Measurements from ENCODE around the gene PIN4. TPM values are rescaled to one million over a fixed set of nuclear protein-coding genes. Genes with fewer than 3 reads are reported as not detected.
A peak's percentile ranks its signal among the peaks of the same experiment; 100 is the strongest.
"Not testable (repeated sequence)": the region's sequence is repeated elsewhere in the genome, so short reads cannot be mapped to it uniquely, and the experiment has no call there.

Gene PIN4
- 12.0 TPM for total RNA-seq
- long read RNA-seq, transcript PIN4-203 (4 exons, 1,321 nt), result major isoform, 8 of 8 reads
- long read RNA-seq, partial matches to known transcripts, result 0 of 8 reads
- long read RNA-seq, other reads (novel, unspliced or antisense), result 0 of 8 reads

DNA sequence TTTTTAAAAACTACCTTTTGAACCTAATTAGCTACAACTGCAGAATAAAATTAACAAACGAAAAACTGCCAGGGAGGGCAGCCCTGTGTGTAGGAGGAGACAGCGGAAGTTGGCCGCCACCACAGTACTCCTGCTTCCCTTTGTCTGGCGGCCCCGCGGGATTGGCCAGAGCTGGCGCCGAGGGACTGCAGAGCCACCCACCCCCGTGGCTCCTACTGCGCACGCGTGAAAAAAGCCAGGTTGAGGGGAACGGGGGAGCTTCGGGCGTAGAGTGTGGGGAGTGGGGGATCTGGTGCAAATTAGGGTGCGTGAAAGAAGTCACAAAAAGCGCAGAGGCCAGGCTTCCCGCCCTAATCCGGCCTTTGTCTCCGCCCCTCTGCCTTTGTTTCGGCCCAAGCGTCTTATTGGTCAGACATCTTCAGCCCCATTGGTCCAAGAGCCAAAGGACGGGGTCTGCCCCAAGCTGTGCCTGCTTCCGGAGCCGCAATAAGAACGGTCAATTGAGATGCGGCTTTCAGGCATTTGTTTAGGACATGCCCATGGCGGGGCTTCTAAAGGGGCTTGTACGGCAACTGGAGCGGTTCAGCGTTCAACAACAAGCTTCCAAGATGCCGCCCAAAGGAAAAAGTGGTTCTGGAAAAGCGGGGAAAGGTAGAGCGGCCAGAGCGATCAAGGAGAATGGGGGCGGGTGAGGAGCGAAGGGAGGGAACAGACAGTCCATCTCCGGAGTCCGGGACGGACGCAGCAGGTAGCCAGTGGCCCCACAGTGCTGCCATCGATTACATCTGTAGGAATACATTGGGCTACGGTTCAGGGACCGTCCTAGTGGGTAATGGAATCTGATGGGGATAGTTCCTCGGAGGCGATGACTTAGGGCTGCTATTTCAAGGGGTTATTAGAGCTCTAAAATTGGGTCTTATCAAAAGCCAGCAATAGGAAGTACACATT lies at the start of gene PIN4:
Gene PIN4, plus strand, starts transcription at position 580 of the 948 bp plus-strand sequence. Its CDS starts 29 bp downstream, at position 609.
- ATAC-seq (peak; percentile 99), DNase-seq (ENCODE audit: missing footprints) (peak; percentile 92)
- intact Hi-C loops (cut with DNase I), result loop anchor here (5.0 kb wide), 1 partner anchor 164 kb away; no protein-coding TSS in a partner anchor

DNA sequence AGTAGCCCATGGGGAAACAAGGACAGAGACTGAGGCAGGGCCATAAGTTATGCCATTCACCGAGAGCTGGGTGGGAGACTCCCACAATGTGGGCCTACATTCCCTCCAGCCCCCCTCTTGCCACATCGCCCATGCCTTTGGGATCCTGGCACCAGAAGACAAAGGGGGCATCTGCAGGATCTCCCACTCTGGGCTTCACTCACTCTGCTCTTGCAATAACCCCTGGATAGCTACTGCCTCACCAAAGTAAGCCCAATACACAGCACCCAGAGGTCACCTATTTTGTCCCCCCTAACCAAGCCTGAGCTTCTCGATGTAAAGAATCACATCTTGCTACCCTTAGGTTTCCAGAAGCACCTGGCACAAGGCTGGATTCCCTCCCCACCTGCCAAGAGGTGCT lies 49.1 kb upstream of the PIN4 start:
- DNase-seq (ENCODE audit: missing footprints) (no peak), ATAC-seq (no peak)
- intact Hi-C loops (cut with DNase I), result no loop called here

DNA sequence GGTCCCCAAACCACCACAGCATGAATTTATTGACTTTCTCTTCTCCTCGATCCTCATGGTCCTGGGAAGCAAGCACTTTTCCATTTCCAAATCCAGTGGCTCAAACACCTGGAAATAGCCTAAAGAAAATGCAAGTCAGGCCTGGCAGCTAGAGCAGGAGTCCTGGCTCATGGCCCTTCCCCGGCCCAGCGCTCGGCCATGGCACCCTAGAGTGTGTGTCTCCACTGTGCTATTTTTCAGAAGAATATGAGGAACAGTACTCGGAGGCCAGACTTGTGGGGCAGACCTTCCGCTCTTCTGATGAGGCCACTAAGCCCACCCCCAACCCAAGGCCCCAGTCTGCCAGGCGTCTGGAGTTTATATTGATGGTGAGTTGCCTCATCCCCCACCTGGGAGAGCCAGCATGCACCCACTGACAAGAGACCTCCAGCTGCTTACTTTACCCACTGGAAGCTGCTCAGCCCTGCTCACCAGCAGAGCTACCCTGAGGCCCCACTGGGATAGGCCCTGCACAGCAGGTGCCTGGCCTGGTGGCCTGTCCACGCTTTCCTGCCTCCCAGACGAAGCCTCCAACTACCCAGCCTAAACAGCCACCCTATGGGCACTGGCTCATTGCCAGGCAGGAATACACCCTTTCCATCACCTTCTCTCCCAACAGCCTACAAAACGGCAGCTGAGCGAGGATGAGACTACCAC lies 47.6 kb upstream of the PIN4 start:
- intact Hi-C loops (cut with DNase I), result no loop called here
- DNase-seq (ENCODE audit: missing footprints) (no peak), ATAC-seq (no peak)

DNA sequence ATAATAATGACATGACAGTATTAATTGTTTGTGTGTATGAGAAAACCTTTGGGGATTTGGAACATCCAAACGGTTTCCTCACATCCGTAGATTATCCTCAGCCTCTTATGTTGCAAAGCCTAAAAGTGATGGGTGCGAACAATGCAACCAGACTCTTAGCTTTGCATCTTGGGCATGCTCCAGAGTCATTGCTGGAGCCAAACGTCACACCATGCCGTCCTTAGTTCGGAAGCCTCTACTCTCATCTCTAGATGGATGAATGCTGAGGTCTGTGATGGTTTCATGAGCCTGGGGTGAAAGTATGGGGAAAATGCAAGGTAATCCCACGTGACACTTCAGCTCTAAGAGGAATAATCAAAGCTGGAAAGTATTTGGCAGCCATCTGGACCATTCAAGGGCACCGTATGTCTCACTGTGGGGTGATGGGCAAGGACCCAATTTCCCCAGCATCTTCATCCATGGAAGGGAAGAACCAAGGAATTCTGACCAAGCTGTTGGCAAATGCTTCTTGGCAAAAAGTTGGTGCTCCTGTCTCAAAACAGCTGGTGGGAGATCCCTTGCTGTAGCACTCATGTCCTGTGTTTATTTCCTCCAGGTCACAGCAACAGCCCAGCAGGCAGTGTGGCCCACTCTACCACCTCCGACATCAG lies 43.6 kb upstream of the PIN4 start:
- ATAC-seq, result no peak

DNA sequence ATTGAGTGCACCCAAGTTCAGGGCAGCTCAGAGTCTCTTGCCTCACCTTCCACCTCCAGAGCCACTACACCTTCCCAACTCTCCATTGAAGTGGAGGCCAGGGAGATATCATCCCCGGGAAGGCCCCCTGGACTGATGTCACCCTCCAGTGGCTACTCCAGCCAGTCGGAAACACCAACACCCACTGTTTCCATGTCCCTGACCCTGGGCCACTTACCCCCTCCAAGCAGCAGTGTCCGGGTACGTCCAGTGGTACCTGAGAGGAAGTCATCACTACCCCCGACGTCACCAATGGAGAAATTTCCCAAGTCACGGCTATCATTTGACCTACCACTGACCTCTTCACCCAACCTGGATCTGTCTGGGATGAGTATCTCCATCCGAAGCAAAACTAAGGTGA lies 42.0 kb upstream of the PIN4 start:
- DNase-seq (ENCODE audit: missing footprints) (no peak), ATAC-seq (no peak)

More for the DNA sequence above, 43.6 kb upstream of the PIN4 start:
- intact Hi-C loops (cut with DNase I), result no loop called here
- DNase-seq (ENCODE audit: missing footprints), result no peak

DNA sequence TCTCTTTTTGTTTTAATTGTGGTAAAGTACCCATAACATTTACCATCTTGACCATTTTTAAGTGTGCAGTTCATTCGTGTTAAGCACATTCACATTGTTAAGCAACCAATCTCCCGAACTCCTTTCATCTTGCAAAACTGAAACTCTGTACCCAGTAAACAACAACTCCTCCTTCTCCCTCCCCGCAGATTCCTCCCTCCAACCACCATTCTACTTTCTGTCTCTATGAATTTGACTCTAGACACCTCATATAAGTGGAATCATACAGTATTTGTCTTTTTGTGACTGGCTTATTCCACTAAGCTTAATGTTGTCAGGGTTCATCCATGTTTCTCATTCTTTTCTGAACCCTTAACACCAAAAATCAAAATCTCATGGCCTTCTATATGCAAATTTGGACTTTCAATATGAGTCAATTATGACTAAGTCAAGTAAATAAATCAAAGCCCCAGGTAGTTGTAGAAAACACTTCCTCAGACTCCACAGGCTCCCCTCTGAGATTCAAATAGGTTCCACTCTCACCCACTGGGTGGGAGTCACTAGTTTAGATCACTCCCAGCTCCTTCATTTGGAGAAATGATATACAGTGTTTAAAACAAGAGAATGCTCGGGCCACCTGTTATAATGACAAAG lies 40.1 kb upstream of the PIN4 start:
- DNase-seq (ENCODE audit: missing footprints), result no peak
- no peak for ATAC-seq
- intact Hi-C loops (cut with DNase I), result no loop called here

More for the DNA sequence above, 42.0 kb upstream of the PIN4 start:
- intact Hi-C loops (cut with DNase I), result no loop called here

DNA sequence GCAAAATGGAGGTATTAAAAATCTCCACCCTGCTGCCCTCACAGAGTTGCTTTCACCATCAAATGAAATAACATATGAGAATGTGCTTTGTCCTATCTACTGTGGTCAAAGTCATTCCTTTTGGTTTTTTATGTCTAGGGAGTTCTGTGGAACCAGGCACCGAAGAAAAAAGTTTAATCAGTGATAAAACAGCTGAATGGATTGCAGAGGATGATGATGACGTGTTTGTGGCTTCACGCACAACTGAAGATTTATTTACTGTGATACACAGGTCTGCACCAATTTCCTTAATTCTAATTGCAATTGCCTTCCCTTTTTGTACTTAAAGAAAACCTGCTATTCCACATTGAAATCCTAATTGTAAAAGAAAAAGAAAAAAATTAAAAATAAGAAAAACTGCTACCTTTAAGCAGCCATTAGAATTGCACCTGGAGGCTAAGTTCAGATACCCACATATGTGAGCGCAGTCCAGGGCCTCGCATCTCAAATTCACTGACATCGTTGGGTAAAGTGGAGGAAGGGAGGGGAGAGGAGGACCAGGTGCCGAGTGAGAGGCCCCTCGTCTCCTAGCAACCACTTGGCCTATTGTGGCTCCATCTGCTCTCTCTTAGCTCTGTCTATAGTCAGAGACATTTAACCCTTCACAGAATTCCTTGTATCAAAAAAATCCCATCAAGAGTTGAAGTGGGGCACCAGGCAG lies 39.3 kb upstream of the PIN4 start:
- intact Hi-C loops (cut with DNase I), result no loop called here
- DNase-seq (ENCODE audit: missing footprints) (no peak), ATAC-seq (no peak)

DNA sequence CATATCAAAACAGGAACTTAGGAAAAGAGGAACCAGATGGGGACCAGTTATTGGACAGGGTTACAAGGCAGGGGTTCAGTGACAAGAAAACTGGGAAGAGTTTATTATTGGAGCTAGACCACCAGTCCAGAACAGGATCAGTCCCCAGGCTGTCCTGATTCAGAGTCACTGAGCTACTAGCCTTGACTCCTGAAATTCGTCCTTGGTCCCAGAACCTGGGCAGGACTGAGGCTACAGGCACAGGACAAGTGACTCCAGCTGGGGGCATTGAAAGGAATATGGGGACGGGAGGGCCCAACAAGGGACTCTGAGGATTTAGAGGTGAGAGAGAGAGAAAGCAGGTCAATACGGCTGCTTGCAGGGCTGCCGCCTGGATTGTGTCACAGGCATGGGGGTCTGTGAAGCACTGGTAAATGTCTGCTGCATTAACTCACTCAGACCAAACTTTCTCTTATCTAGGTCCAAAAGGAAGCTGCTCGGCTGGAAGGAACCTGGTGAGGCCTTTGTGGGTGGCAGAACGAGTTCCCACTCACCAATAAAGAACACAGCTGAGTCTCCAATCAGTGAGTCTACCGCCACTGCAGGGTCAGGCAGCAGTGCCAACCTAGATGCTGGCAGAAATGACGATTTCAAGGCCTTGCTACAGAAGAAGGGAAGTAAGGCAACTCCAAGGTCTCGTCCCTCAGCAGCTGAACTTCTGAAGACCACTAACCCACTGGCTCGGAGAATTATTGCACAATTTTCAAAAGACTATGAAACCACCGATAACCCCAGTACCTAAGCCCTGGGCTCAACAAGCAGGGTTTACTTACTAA lies 38.6 kb upstream of the PIN4 start:
- ATAC-seq, result no peak
- DNase-seq (ENCODE audit: missing footprints), result no peak
- intact Hi-C loops (cut with DNase I), result no loop called here

DNA sequence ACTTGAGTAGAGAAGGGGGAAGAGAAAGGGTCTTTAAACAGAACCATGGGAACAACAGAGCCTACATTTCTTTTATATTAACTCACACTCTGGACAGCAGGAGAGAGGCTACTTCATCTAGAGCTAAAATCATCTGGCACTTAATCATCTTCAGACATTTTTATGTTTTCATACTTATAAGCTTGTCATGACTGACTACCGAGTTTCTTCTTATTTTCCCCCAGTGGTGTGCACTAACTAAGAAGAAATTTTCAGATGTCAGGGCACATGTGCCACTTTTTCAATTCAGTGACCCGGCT lies 38.0 kb upstream of the PIN4 start:
- intact Hi-C loops (cut with DNase I), result no loop called here
- ATAC-seq (no peak), DNase-seq (ENCODE audit: missing footprints) (no peak)

DNA sequence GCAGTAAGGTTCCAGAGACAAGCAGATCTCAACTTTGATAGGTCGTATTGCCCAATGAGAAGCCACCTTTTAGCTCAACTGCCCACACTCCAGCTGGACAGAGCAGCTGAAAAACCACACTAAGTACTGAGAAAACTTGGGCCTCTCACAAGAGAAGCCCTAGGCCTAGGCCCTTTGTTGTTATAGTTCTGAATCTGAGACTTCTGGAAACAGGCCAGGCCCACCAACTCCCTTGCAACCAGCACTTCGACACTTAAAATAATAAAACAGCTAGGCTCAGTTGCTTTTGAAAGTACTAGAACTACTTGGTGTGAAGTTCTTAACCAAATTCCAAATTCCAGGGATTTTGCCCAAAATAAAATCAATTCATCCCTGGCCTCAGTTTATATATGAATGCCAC lies 36.4 kb upstream of the PIN4 start:
- intact Hi-C loops (cut with DNase I), result no loop called here
- no peak for DNase-seq (ENCODE audit: missing footprints)
- no peak for ATAC-seq

DNA sequence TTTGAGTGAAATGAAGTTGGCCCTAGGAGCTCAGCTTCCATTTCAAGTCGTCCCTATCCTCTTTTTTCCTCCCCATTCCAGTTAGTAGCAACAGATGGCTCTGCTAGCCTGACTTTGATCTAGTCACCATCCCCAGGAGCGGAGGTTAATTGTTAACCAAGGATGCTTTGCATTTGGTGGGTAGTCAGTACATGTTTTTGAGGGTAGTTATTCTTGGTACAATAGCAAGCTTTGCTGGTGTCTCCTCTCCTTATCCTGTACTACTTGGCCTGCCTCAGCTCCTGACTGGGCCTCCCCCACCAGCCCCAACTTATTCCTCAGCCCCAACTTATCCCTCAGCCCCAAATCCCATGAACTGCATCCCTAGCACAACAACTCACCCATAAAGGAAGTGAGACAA lies 35.0 kb upstream of the PIN4 start:
- intact Hi-C loops (cut with DNase I), result no loop called here
- DNase-seq (ENCODE audit: missing footprints) (no peak), ATAC-seq (no peak)

DNA sequence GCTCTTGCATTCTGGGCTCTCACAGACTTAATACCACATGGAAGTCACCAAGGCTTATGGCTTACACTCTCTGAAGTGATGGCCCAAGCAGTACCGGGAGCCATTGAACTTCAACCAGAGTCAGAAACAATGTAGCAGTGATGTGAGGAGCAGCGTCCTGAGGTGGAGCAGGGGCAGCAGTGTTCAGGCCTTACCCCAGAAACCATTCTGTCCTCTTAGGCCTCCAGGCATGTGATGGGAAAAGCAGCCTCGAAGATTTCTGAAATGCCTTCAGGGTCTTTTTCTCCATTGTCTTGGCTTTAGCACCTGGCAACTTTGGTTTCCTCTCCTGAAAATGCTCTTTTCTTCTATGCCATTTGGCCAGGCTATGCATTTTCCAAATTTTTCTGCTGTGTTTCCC lies 22.8 kb upstream of the PIN4 start:
- DNase-seq (ENCODE audit: missing footprints) (no peak), ATAC-seq (no peak)
- intact Hi-C loops (cut with DNase I), result no loop called here

DNA sequence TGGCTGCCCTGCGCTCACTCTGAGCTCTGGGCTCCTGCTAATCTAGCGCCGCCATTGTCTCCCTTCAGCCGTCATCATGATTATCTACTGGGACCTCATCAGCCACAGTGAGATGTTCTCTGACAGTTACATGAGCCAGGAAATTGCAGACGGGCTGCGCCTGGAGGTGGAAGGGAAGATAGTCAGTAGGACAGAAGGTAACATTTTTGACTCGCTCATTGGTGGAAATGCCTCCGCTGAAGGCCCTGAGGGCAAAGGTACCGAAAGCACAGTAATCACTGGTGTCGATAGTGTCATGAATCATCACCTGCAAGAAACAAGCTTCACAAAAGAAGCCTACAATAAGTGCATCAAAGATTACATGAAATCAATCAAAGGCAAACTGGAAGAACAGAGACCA lies 21.8 kb upstream of the PIN4 start:
- ATAC-seq (no peak), DNase-seq (ENCODE audit: missing footprints) (no peak)
- intact Hi-C loops (cut with DNase I), result no loop called here

DNA sequence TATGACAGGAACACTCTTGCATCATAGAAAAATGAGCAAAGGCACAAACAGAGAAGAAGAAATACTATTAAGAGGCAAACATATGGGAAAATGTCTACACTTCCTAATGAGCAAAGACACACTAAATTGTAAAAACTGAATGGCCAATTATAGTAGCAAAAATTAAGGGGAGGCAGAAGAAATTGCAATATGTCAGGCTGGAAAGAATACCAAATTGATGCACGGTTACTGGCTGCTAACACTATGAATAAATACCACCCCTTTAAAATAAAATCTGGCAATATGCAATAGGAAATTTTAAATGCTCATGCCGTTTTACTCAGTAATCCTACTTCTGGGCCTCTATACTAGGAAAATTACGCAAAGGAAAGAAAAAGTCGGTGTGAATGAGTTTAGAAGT lies 16.0 kb upstream of the PIN4 start:
- intact Hi-C loops (cut with DNase I), result no loop called here
- ATAC-seq (no peak), DNase-seq (ENCODE audit: missing footprints) (no peak)

DNA sequence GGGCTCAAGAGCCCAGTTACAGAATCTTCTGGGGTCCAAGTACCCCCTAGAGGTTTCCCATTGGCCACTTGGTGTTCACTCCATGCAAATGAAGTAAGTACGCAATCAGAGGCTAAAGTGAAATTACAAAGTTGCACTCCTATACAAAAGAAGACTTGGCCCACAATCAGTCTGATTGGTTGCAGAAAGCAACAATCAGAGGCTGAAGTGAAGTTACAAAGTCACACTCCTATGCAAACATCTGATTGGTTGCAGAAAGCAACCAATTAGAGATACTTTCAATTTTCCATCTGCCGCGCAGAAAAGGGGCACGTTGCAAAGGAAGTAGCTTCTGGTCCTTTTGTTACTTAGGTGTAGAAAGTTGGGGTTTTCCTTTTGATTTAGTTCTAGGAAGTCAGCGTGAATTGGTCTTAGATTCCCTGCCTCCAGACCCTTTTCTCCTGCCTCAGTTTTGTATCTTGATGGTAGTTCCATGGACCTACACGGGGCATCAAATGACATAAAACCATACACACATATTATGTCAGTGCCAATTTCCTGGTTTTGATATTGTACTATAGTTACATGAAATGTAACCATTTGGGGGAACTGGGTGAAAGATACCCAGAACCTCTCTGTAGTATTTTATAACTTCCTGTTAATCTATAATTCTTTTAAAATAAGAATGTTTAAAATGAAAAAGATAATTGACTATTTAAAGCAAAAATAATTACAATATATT lies 12.4 kb upstream of the PIN4 start:
- ATAC-seq, result no peak

DNA sequence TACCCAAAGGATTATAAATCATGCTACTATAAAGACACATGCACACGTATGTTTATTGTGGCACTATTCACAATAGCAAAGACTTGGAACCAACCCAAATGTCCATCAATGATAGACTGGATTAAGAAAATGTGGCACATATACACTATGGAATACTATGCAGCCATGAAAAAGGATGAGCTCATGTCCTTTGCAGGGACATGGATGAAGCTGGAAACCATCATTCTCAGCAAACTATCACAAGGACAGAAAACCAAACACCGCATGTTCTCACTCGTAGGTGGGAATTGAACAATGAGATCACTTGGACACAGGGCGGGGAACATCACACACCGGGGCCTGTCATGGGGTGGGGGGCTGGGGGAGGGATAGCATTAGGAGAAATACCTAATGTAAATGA lies 5.3 kb upstream of the PIN4 start:
- ATAC-seq; intact Hi-C loops (cut with DNase I); DNase-seq (ENCODE audit: missing footprints): not testable (repeated sequence)

More for the DNA sequence above, 12.4 kb upstream of the PIN4 start:
- intact Hi-C loops (cut with DNase I), result no loop called here
- DNase-seq (ENCODE audit: missing footprints), result no peak

DNA sequence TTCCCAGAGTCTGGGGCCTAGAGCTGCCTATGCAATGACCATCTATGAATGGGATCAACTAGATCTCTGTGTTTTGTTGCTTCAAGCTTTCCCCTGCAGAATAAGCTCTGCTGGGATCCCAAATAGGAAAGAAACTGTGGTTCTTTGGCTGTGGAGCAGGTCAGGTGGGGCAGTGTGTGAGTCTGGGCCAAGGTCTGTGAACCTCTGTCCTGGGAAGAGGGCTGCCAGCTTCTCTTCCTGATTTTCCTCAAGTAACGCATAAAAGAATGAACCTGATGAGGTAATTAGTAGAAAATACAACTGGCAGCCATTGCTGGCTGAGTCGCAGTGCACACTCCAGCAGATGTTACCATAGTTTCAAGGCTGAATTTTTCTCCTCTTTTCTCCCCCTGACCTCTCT lies 4.6 kb upstream of the PIN4 start:
- ATAC-seq, result no peak
- intact Hi-C loops (cut with DNase I), result no loop called here

More for the DNA sequence above, 4.6 kb upstream of the PIN4 start:
- no peak for DNase-seq (ENCODE audit: missing footprints)
